Measurements from ENCODE around the gene UBFD1.
"Not testable (repeated sequence)": the region's sequence is repeated elsewhere in the genome, so short reads cannot be mapped to it uniquely, and the experiment has no call there.

UBFD1 gene

GRCh38 chr16:23609929-23610328, 52.4 kb downstream of the UBFD1 start:
- in situ Hi-C loops (cut with HindIII; ENCODE audit: low pct_ligation_motif_present, low sequenced_read_pairs), result no loop called here
- H3K27me3 ChIP-seq (replicated peaks), result no peaks in the 10 kb centered on the region
- DNase-seq, result no peak
- H3K4me3 ChIP-seq (ENCODE audit: low read depth, low read length), result no peak overlapping the region
- peaks cover 10% of the 10 kb centered on the region for H3K36me3 ChIP-seq (replicated peaks)
- no peak overlapping the region for H3K27ac ChIP-seq
- TF ChIP-seq, protein P1, sequence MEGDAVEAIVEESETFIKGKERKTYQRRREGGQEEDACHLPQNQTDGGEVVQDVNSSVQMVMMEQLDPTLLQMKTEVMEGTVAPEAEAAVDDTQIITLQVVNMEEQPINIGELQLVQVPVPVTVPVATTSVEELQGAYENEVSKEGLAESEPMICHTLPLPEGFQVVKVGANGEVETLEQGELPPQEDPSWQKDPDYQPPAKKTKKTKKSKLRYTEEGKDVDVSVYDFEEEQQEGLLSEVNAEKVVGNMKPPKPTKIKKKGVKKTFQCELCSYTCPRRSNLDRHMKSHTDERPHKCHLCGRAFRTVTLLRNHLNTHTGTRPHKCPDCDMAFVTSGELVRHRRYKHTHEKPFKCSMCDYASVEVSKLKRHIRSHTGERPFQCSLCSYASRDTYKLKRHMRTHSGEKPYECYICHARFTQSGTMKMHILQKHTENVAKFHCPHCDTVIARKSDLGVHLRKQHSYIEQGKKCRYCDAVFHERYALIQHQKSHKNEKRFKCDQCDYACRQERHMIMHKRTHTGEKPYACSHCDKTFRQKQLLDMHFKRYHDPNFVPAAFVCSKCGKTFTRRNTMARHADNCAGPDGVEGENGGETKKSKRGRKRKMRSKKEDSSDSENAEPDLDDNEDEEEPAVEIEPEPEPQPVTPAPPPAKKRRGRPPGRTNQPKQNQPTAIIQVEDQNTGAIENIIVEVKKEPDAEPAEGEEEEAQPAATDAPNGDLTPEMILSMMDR (IDR thresholded peaks at IDR 0.05; ENCODE audit: low read depth, low read length, missing control alignments), result no peak

GRCh38 chr16:23610905-23611304, 53.4 kb downstream of the UBFD1 start:
- H3K27me3 ChIP-seq (replicated peaks); H3K27ac ChIP-seq; H3K4me3 ChIP-seq (ENCODE audit: low read depth, low read length); DNase-seq; in situ Hi-C loops (cut with HindIII; ENCODE audit: low pct_ligation_motif_present, low sequenced_read_pairs): not testable (repeated sequence)
- peaks cover 10% of the 10 kb centered on the region for H3K36me3 ChIP-seq (replicated peaks)

DNA sequence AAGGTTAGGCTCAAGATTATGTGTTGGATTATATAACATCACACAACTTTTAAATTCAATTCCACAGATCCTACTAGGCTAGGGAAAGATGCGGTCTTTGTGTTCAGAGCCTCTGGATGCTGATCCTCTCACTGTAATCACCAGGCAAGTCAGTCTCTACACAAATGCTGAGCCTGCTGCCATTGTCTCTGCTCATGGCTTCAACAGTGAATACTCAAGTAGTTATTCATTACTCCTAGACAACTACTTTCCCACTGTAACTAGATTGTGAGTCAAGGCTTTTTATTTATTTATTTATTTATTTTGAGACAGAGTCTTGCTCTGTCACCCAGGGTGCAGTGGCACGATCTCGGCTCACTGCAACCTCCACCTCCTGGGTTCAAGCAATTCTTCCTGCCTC, 54.4 kb downstream of the UBFD1 start:
- DNase-seq, result no peak
- Histone ChIP-seq H3K4me3 (ENCODE audit: low read depth, low read length) (no peak overlapping the region), H3K27ac (no peak overlapping the region), H3K27me3 (replicated peaks) (no peaks in the 10 kb centered on the region), H3K36me3 (replicated peaks) (peaks cover 7% of the 10 kb centered on the region)
- TF ChIP-seq, protein P1 (IDR thresholded peaks at IDR 0.05; ENCODE audit: low read depth, low read length, missing control alignments), result no peak
- in situ Hi-C loops (cut with HindIII; ENCODE audit: low pct_ligation_motif_present, low sequenced_read_pairs), result no loop called here

DNA sequence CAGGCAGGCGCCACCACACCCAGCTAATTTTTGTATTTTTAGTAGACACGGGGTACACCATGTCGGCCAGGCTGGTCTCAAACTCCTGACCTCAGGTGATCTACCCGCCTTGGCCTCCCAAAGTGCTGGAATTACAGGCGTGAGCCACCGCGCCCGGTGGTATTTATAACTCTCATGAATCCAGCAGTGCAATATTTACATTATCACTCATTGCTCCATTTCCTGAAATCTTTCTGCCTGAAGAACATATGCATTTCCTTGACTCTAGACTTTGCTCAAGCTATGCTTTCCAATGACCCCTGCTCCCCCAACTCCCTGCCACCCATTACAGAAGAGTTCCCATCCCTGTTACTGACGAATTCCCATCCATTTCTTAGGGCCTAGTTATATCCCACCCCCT, 58.3 kb downstream of the UBFD1 start:
- H3K36me3 ChIP-seq (replicated peaks), result peaks cover 16% of the 10 kb centered on the region
- DNase-seq, result no peak
- no peak overlapping the region for H3K4me3 ChIP-seq (ENCODE audit: low read depth, low read length)
- TF ChIP-seq, protein P1 (IDR thresholded peaks at IDR 0.05; ENCODE audit: low read depth, low read length, missing control alignments), result no peak
- no peaks in the 10 kb centered on the region for H3K27me3 ChIP-seq (replicated peaks)
- in situ Hi-C loops (cut with HindIII; ENCODE audit: low pct_ligation_motif_present, low sequenced_read_pairs), result no loop called here
- H3K27ac ChIP-seq, result no peak overlapping the region

All from brain microvascular endothelial cell (primary cell).